ENCODE results near the gene BOC.

DNA sequence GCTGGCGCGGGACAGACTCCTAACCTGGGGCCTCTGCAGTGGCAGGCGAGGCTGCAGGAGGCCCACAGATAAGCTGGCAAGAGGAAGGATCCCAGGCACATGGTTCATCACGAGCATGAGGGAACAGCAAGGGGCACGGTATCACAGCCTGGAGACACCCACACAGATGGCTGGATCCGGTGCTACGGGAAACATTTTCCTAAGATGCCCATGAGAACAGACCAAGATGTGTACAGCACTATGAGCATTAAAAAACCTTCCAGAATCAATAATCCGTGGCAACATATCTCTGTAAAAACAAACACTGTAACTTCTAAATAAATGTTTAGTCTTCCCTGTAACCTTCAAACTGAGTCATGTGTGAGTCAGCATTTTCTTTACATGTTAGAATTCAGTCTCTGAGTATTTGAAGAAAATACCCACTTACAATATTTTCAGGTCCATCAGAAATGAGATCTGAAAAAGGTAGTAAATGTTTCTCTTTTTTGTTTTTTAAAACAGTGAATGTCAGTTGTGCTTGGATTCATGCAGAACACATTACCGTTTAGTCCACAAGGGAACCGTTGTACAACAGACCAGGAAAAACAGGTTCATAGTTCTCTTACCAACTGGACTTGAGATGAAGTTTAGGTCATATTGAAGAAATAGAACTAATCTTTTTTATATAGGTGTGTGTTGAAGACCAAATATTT lies 75.9 kb downstream of the BOC start:
- TF ChIP-seq EZH2 (IDR thresholded peaks at IDR 0.05; ENCODE audit: insufficient read depth, low read length): no peak
- TF ChIP-seq, protein P1, sequence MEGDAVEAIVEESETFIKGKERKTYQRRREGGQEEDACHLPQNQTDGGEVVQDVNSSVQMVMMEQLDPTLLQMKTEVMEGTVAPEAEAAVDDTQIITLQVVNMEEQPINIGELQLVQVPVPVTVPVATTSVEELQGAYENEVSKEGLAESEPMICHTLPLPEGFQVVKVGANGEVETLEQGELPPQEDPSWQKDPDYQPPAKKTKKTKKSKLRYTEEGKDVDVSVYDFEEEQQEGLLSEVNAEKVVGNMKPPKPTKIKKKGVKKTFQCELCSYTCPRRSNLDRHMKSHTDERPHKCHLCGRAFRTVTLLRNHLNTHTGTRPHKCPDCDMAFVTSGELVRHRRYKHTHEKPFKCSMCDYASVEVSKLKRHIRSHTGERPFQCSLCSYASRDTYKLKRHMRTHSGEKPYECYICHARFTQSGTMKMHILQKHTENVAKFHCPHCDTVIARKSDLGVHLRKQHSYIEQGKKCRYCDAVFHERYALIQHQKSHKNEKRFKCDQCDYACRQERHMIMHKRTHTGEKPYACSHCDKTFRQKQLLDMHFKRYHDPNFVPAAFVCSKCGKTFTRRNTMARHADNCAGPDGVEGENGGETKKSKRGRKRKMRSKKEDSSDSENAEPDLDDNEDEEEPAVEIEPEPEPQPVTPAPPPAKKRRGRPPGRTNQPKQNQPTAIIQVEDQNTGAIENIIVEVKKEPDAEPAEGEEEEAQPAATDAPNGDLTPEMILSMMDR (IDR thresholded peaks at IDR 0.05; ENCODE audit: insufficient read depth, low read depth, low read length): no peak
